ENCODE results near the gene XIAP. TPM values are rescaled to one million over a fixed set of nuclear protein-coding genes. Genes with fewer than 3 reads are reported as not detected.
"Not testable (repeated sequence)": the region's sequence is repeated elsewhere in the genome, so short reads cannot be mapped to it uniquely, and the experiment has no call there.

The XIAP gene
- total RNA-seq, 1 experiment from 2014 or later, result 13.8 TPM

DNA sequence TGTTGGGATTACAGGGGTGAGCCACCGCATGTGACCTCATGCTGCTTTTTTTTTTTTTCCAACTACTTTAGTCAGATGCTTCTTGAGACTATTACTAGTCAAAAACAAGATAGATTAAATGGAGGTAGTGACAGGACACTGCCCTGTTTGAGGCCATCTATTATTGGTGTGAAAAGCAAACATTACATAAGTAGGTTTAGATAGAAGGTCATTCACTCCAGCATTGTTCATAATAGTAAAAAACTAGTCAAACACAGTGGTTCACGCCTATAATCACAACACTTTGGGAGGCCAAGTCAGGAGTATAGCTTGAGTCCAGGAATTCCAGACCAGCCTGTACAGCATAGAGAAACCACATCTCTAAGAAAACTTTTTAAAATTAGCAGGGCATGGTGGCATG is 16.3 kb downstream of the XIAP start:
- DNase-seq (ENCODE audit: low spot score), result no peak

- no peak for DNase-seq (ENCODE audit: low spot score)
These were observed 17.0 kb downstream of the XIAP start for GRCh38 chrX:123876844-123877243.

GRCh38 chrX:123878252-123878721 is 18.4 kb downstream of the XIAP start:
- DNase-seq (ENCODE audit: low spot score), result no peak

- no peak for DNase-seq (ENCODE audit: low spot score)
These were observed 21.5 kb downstream of the XIAP start for GRCh38 chrX:123881330-123881729.

- no peak for DNase-seq (ENCODE audit: low spot score)
These were observed 22.5 kb downstream of the XIAP start for GRCh38 chrX:123882391-123882790.

DNA sequence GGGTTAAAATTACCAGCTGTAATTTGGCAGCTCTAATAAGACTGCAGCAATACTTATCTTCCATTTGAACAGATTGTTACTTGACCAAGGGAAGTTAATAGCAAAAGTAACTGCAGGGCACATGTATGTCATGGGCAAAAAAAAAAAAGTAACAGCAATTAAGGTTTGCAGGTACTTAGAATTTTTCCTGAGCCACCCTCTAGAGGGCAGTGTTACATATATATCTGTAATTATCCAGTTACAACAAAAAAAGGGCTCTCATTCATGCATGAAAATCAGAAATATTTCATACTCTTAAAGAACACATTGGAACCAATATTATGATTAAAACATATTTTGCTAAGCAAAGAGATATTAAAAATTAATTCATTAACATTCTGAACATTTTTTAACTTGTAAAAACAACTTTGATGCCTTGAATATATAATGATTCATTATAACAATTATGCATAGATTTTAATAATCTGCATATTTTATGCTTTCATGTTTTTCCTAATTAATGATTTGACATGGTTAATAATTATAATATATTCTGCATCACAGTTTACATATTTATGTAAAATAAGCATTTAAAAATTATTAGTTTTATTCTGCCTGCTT is 25.1 kb downstream of the XIAP start:
- DNase-seq (ENCODE audit: low spot score), result peak; percentile 34

GRCh38 chrX:123899701-123900100 is 39.8 kb downstream of the XIAP start:
- DNase-seq (ENCODE audit: low spot score), result peak; percentile 2

DNA sequence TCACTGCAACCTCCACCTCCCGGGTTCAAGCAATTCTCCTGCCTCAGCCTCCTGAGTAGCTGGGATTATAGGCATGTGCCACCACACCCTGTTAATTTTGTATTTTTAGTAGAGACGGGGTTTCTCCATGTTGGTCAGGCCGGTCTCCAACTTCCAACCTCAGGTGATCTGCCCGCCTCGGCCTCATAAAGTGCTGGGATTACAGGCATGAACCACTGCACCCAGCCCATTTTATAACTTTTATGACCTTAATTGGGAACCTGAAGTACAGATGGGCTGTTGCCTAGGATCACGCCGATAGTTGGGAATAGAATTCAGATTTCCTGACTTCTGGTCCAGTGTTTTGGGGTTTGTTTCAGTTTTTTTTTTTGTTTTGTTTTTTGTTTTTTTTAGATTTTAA is 43.4 kb downstream of the XIAP start:
- not testable (repeated sequence) for DNase-seq (ENCODE audit: low spot score)

DNA sequence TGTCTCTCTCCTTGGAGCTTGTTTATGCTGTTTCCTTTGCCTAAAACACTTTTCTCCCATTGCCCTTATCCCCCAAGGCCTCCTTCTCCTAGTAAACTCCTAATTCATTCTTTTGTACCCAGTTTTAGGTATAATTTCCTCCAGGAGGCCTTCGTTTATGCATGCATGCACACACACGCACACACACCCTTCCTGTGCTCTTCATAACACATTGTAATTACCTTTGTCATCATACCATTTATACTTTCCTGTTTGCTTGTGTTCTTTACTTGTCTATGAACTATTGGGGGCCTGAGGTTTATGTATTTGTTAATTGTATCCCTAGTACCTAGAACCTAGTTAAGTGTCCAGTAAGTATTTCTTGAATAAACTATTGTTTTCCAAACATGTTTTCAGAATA is 45.5 kb downstream of the XIAP start:
- no peak for DNase-seq (ENCODE audit: low spot score)

DNA sequence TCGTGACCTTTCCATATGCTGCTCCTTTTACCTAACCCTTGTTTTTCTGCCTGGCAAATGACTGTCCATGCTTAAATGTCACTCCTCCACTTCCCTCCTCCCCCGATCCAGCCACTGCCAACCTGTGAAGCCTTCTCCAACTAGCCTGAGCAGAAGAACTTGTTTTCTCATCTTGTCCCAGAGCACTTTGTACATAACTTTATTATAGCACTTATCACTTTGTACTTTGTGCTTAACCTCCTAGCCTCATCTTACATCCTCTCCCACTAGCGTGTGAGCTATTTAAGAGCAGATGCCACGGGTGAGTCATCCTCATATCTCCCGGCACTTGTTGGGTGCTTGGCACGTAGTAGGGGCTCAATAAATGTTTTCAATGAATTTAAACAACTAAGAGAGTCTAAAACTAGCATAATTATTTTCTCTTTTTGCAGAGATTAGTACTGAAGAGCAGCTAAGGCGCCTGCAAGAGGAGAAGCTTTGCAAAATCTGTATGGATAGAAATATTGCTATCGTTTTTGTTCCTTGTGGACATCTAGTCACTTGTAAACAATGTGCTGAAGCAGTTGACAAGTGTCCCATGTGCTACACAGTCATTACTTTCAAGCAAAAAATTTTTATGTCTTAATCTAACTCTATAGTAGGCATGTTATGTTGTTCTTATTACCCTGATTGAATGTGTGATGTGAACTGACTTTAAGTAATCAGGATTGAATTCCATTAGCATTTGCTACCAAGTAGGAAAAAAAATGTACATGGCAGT is 46.9 kb downstream of the XIAP start:
- no peak for DNase-seq (ENCODE audit: low spot score)

GRCh38 chrX:123909523-123909922 is 49.7 kb downstream of the XIAP start:
- DNase-seq (ENCODE audit: low spot score), result no peak

DNA sequence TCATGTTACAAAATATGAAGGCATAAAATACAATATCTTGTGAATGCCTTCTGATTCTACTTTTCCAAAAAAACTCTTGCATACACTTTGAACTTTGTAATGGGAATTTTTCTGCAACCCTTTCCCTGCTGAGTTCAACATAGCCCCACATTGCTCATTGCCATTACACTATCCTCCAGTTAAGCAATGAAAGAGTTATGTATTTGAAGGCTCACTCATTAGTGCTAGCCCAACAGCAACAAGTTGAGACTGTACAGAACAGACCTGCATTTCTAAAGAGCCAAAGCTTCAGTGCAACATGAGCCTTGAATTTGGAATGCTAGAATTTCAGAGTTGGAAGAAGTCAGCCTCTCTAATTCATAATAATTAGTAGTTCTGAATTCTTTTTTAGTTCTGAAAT is 57.2 kb downstream of the XIAP start:
- no peak for DNase-seq (ENCODE audit: low spot score)

DNA sequence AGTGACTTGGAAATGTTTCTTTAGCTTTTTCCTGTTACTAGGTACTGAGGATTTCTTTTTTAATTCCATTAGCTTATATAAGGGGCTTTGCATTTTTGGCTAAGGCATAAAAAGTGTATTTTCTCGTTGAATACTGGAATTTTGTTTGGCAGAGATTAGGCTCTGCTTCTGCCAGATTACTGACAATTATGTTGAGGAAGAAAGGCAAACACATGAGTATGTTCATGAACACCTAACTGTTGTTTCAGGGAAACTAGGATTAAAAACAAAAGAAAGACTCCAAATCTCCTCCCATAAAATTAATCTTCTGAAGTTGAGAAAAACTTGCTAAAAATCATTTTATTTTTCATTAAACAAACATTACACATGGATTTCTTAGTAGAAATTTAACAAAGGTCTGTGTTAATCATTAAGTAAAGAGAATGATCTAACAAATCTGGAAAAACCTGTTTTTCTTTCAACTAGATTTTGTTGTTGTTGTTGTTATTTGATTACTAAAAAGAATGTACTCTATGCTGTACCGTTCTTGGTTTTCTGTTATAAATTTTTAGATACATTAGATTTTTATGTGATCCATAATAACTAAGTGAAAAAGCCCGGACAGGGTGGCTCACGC is 58.4 kb downstream of the XIAP start:
- DNase-seq (ENCODE audit: low spot score), result no peak

GRCh38 chrX:123920105-123920785 is 60.4 kb downstream of the XIAP start:
- DNase-seq (ENCODE audit: low spot score), result peak; percentile 63

- DNase-seq (ENCODE audit: low spot score), result no peak
These were observed 63.4 kb downstream of the XIAP start for GRCh38 chrX:123923211-123923610.

- no peak for DNase-seq (ENCODE audit: low spot score)
These were observed 64.3 kb downstream of the XIAP start for GRCh38 chrX:123924186-123924585.

DNA sequence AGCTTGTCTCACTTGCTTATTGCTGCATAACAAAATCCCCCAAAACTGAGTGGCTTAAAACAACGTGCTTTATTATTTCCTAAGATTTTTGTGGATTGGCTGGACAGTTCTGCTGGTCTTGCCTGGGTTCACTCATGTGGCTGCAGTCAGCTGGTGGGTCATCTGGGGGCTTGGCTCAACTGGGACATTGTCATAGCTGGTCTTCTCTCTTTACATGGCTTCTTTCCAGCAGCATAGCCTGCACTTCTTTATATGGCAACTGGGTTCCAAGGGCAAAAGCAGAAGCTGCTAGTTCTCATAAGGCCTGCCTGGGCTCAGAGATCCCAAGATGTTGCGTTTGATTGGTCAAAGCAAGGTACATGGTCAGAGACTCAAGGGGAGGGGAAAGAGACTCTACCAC is 68.0 kb downstream of the XIAP start:
- no peak for DNase-seq (ENCODE audit: low spot score)

DNA sequence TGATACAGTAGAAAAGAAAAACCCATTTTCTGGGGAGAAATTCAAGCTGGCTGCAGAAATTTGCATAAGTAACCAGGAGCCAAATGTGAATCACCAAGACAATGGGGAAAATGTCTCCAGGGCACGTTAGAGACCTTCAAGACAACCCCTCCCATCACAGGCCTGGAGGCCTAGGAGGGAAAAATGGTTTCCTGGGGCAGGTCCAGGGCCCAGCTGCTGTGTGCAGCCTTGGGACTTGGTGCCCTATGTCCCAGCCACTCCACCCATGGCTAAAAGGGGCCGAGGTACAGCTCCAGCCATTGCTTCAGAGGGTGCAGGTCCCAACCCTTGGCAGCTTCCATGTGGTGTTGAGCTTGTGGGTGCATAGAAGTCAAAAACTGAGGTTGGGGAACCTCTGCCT is 72.2 kb downstream of the XIAP start:
- not testable (repeated sequence) for DNase-seq (ENCODE audit: low spot score)

DNA sequence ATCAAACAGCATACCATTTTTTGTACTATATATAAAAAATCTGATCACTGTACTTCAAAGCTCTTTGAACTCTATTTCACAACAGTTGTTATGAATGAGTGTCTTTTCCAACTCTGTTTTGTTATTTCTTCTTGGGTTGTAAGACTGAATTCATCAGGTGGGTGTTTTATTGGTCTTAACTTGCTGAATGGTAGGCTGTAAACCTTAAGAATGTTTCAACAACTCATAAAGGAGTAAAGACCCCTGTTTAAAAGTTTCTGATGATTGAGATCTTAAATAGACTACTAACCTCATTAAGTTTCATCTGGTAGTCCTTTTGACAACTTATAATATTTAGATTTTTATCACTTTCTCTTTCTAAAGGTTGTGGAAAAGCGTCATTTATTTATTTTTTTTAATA is 83.2 kb downstream of the XIAP start:
- DNase-seq (ENCODE audit: low spot score), result no peak

- DNase-seq (ENCODE audit: low spot score), result no peak
These were observed 83.6 kb downstream of the XIAP start for GRCh38 chrX:123943488-123943887.

DNA sequence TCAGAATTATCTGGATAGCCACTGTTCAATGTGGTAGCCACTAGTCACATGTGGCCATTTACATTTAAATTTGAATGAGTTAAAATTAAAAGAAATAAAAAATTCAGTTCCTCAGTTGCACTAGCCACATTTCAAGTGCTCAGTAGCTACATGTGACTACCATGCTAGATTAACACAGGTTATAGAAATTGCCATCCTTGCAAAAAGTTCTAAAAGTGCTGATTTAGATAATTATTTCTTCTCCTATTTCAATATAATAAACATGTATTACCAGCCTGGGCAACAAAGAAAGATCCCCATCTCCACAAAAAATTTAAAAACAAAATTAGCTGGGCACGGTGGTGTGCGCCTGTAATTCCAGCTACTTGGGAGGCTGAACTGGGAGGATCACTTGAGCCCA is 90.0 kb downstream of the XIAP start:
- DNase-seq (ENCODE audit: low spot score), result no peak

- peak; percentile 5 for DNase-seq (ENCODE audit: low spot score)
These were observed 99.6 kb downstream of the XIAP start for GRCh38 chrX:123959281-123960063.

All from A172 (cell line).